Stomach (tissue), 9 donors: ENCODE results near the gene TRIM46. TPM values are rescaled to one million over a fixed set of nuclear protein-coding genes. Genes with fewer than 3 reads are reported as not detected.

Experiments used
- DNase-seq, 2 donors: peaks; one replicate each; pipeline versions ENCODE4 v3.0.0 to v3.0.0-alpha.2; 2013 to 2019
- H3K27ac ChIP-seq, 5 donors: fragments of 200-600 bp in 4 of 5; sonication (generic) in 4 of 5; one replicate each; pipeline ENCODE4 v1.5.1; 2013 to 2019; ENCODE audit warnings: mild to moderate bottlenecking in 1 of 5, moderate library complexity in 1 of 5
- H3K27me3 ChIP-seq, 3 donors: fragments of 200-600 bp; sonication (generic); one replicate each; pipeline ENCODE4 v1.5.1; 2017 to 2019; ENCODE audit warnings: mixed run types in 1 of 3
- H3K36me3 ChIP-seq, 4 donors: fragments of 200-600 bp; sonication (generic); 1 replicate in 3 of 4; 2 replicates in 1 of 4; pipeline ENCODE4 v1.5.1; 2016 to 2019
- H3K4me1 ChIP-seq, 4 donors: fragments of 200-600 bp; sonication (generic); one replicate each; pipeline ENCODE4 v1.5.1; 2016 to 2019
- H3K4me3 ChIP-seq, 4 donors: fragments of 200-600 bp; sonication (generic) in 3 of 4; one replicate each; pipeline ENCODE4 v1.5.1; 2016 to 2019; ENCODE audit warnings: mild to moderate bottlenecking in 1 of 4
- H3K9me3 ChIP-seq, 4 donors: fragments of 200-600 bp; sonication (generic); one replicate each; pipeline ENCODE4 v1.5.1; 2016 to 2019
- CTCF ChIP-seq, 7 experiments: fragments of 450-650 bp in 4 of 7; fragments of 200-600 bp in 3 of 7; sonication (generic) in 3 of 7; IDR thresholded peaks; one replicate each; pipeline ENCODE4 v1.5.1; 2016 to 2019; ENCODE audit warnings: antibody characterized with exemption in 7 of 7, control low read depth in 2 of 7, mild to moderate bottlenecking in 1 of 7
- EP300 ChIP-seq: sonication (generic); formaldehyde crosslinking; IDR thresholded peaks from one replicate; pipeline ENCODE4 v1.6.1; 2017; ENCODE audit warnings: antibody characterized with exemption
- POLR2A ChIP-seq, 4 donors: fragments of 450-650 bp; IDR thresholded peaks; one replicate each; pipeline ENCODE4 v1.6.1; 2016; ENCODE audit warnings: antibody characterized with exemption in 4 of 4, control low read depth in 2 of 4, mild to moderate bottlenecking in 1 of 4, moderate library complexity in 1 of 4
- POLR2AphosphoS5 ChIP-seq, 3 donors: sonication (generic); formaldehyde crosslinking; IDR thresholded peaks; one replicate each; pipeline ENCODE4 v1.6.1; 2016; ENCODE audit warnings: antibody characterized with exemption in 3 of 3
- WGBS, 5 donors: extraction: QIAGEN DNeasy Blood & Tissue Kit in 3 of 5; methylation state at CpG; one replicate each; pipeline versions ENCODE4 v1.1.5 to v1.1.7; 2013 to 2018; 5-methylcytosine and 5-hydroxymethylcytosine counted together
- intact Hi-C: fragments of 100-400 bp; cut with DNase I; formaldehyde crosslinking; loops from one replicate; pipeline ENCODE4 v1.15.1; 2023; ENCODE audit warnings: low total_unique reads
- polyA plus RNA-seq, 3 donors: library from polyadenylated mRNA; stranded (reverse); fragments of 200-250 nt; gene quantifications; one replicate each; pipeline ENCODE4 v1.2.3, GENCODE V29; 2013
- total RNA-seq, 5 donors: library from RNA; depleted of rRNA; stranded (reverse); fragments of >200 nt; gene quantifications; one replicate each; pipeline versions ENCODE4 v1.1.0 to v1.2.3, GENCODE V29; 2014 to 2016
- donor health status: healthy with polysubstance abuse.
- donor health status: Bipolar disorder and iron deficiency.
- donor health status: healthy.

The TRIM46 gene
- total and polyA plus RNA-seq, 8 donors: 0.58 to 16.9 (median 0.71) TPM; not detected in 2

- no peak for DNase-seq
- 68 to 91% (median 76%) methylated on average over 6 of the region's 6 CpGs for WGBS, 5 donors
- Histone ChIP-seq H3K4me1 (peaks cover 29 to 68% (median 68%) of the 10 kb centered on the region in 4 donors), H3K27ac (peak overlapping the region; percentile 74 to 100 (median 98)), H3K36me3 (peaks cover 21 to 37% (median 37%) of the 10 kb centered on the region in 4 donors), H3K4me3 (peak overlapping the region in 3 of 4 donors; percentile 68 to 71 (median 68)), H3K27me3 (no peaks in the 10 kb centered on the region), H3K9me3 (no peaks in the 10 kb centered on the region)
- intact Hi-C loops: no loop called here
- TF ChIP-seq POLR2AphosphoS5 (IDR thresholded peaks at IDR 0.05) (no peak), EP300 (no peak), CTCF (IDR thresholded peaks at IDR 0.05) (no peak), POLR2A (IDR thresholded peaks at IDR 0.05) (no peak)
These were observed 36.3 kb upstream of the TRIM46 start for GRCh38 chr1:155137154-155137949.

- no peaks in the 10 kb centered on the region for H3K27me3 ChIP-seq
- no peaks in the 10 kb centered on the region for H3K9me3 ChIP-seq
- WGBS, 5 donors: 0 to 1% (median 0%) methylated on average over 39 to 42 of the region's 42 CpGs
- H3K4me1 ChIP-seq: peaks cover 13 to 41% (median 41%) of the 10 kb centered on the region in 4 donors
- intact Hi-C loops: no loop called here
- H3K4me3 ChIP-seq: peak within 1 kb of the TSS; percentile 59 to 79 (median 71)
- TF ChIP-seq EP300 (no peak), POLR2AphosphoS5 (IDR thresholded peaks at IDR 0.05) (peak; percentile 82 to 95 (median 85)), CTCF (IDR thresholded peaks at IDR 0.05) (no peak), POLR2A (IDR thresholded peaks at IDR 0.05) (peak in 1 of 4 donors; percentile 49)
- peak within 1 kb of the TSS; percentile 87 to 100 (median 98) for H3K27ac ChIP-seq
- H3K36me3 ChIP-seq: peaks cover 0 to 14% (median 12%) of the 10 kb centered on the region in 4 donors
- DNase-seq: peak; percentile 92 to 96
These were observed 33.6 kb upstream of the TRIM46 start, which contains the start of gene DPM3 for GRCh38 chr1:155139895-155140629. TSS of gene DPM3 (minus strand) at chr1:155140531. CDS start at chr1:155140240, 291 bp downstream.

GRCh38 chr1:155140630-155140953 lies 33.1 kb upstream of the TRIM46 start:
- Histone ChIP-seq H3K4me1 (peaks cover 13 to 39% (median 37%) of the 10 kb centered on the region in 4 donors), H3K4me3 (peak overlapping the region; percentile 59 to 79 (median 71)), H3K36me3 (peaks cover 0 to 14% (median 12%) of the 10 kb centered on the region in 4 donors), H3K9me3 (no peaks in the 10 kb centered on the region), H3K27ac (peak overlapping the region in 4 of 5 donors; percentile 89 to 100 (median 98)), H3K27me3 (no peaks in the 10 kb centered on the region)
- TF ChIP-seq CTCF (IDR thresholded peaks at IDR 0.05) (no peak), EP300 (no peak), POLR2A (IDR thresholded peaks at IDR 0.05) (no peak), POLR2AphosphoS5 (IDR thresholded peaks at IDR 0.05) (no peak)
- intact Hi-C loops: no loop called here
- DNase-seq: no peak
- 4 to 7% (median 6%) methylated on average over 11 of the region's 11 CpGs for WGBS, 5 donors

GRCh38 chr1:155141749-155142148 lies 31.9 kb upstream of the TRIM46 start:
- WGBS, 5 donors: 77 to 84% (median 79%) methylated on average over 7 of the region's 7 CpGs
- Histone ChIP-seq H3K4me1 (peaks cover 12 to 36% (median 32%) of the 10 kb centered on the region in 4 donors), H3K9me3 (no peaks in the 10 kb centered on the region), H3K36me3 (peaks cover 0 to 14% (median 12%) of the 10 kb centered on the region in 4 donors), H3K27me3 (no peaks in the 10 kb centered on the region), H3K4me3 (no peak overlapping the region), H3K27ac (no peak overlapping the region)
- DNase-seq: no peak
- no peak for TF ChIP-seq EP300
- no peak for TF ChIP-seq POLR2A (IDR thresholded peaks at IDR 0.05)
- TF ChIP-seq POLR2AphosphoS5 (IDR thresholded peaks at IDR 0.05): no peak
- TF ChIP-seq CTCF (IDR thresholded peaks at IDR 0.05): no peak
- intact Hi-C loops: no loop called here
